Liver (tissue), 9 donors: ENCODE measurements around the gene FNIP1. TPM values are rescaled to one million over a fixed set of nuclear protein-coding genes. Genes with fewer than 3 reads are reported as not detected.

Source experiments
- DNase-seq: peaks from one replicate; pipeline ENCODE4 v3.0.0-alpha.2; 2017; ENCODE audit warnings: low spot score
- H3K27ac ChIP-seq, 2 donors: one replicate each; pipeline ENCODE4 v1.7.0; 2013; ENCODE audit warnings: inconsistent platforms in 2 of 2, low read length in 2 of 2, control low read depth in 1 of 2, low read depth in 1 of 2, mild to moderate bottlenecking in 1 of 2
- H3K27me3 ChIP-seq, 4 donors: one replicate each; pipeline versions ENCODE4 v1.6.1 to v1.7.0; 2013; ENCODE audit warnings: low read length in 3 of 4, inconsistent platforms in 1 of 4, mild to moderate bottlenecking in 1 of 4, moderate library complexity in 1 of 4; ENCODE audit not compliant: control insufficient read depth in 4 of 4, insufficient read depth in 4 of 4
- H3K36me3 ChIP-seq, 4 donors: one replicate each; pipeline versions ENCODE4 v1.6.1 to v1.7.0; 2013; ENCODE audit warnings: low read length in 3 of 4, mild to moderate bottlenecking in 3 of 4, low read depth in 1 of 4, moderate library complexity in 1 of 4; ENCODE audit not compliant: control insufficient read depth in 4 of 4, insufficient read depth in 3 of 4
- H3K4me1 ChIP-seq, 4 donors: one replicate each; pipeline versions ENCODE4 v1.6.1 to v1.7.0; 2013; ENCODE audit warnings: low read length in 3 of 4, mild to moderate bottlenecking in 3 of 4, moderate library complexity in 1 of 4; ENCODE audit not compliant: control insufficient read depth in 4 of 4, insufficient read depth in 4 of 4
- H3K4me3 ChIP-seq, 3 donors: one replicate each; pipeline versions ENCODE4 v1.6.1 to v1.7.0; 2013; ENCODE audit warnings: low read length in 3 of 3, control low read depth in 1 of 3, low read depth in 1 of 3, mild to moderate bottlenecking in 1 of 3
- H3K9ac ChIP-seq, 2 donors: one replicate each; pipeline ENCODE4 v1.7.0; 2013; ENCODE audit warnings: low read length in 2 of 2, mild to moderate bottlenecking in 2 of 2, moderate library complexity in 2 of 2, control low read depth in 1 of 2, low read depth in 1 of 2
- H3K9me3 ChIP-seq, 4 donors: one replicate each; pipeline versions ENCODE4 v1.6.1 to v1.7.0; 2013; ENCODE audit warnings: low read length in 3 of 4; ENCODE audit not compliant: control insufficient read depth in 4 of 4
- ATF3 ChIP-seq: IDR thresholded peaks from 2 replicates; pipeline ENCODE4 v1.6.1; 2016; ENCODE audit warnings: antibody characterized with exemption
- CTCF ChIP-seq: fragments of 150-350 bp; IDR thresholded peaks from 2 replicates; pipeline ENCODE4 v1.5.1; 2017; ENCODE audit warnings: improper control_type of control experiment, low read depth, low read length; ENCODE audit not compliant: missing input control
- EGR1 ChIP-seq, 2 donors: IDR thresholded peaks; 2 replicates each; pipeline ENCODE4 v1.6.1; 2016 to 2018; ENCODE audit warnings: antibody characterized with exemption in 2 of 2, low read depth in 2 of 2
- FOXA1 ChIP-seq: IDR thresholded peaks from 2 replicates; pipeline ENCODE4 v1.6.1; 2016; ENCODE audit warnings: antibody characterized with exemption
- FOXA2 ChIP-seq: IDR thresholded peaks from 2 replicates; pipeline ENCODE4 v1.6.1; 2016; ENCODE audit warnings: antibody characterized with exemption
- GABPA ChIP-seq, 2 donors: IDR thresholded peaks in 1 of 2; conservative IDR thresholded peaks in 1 of 2; 2 replicates each; pipeline ENCODE4 v1.6.1; 2016; ENCODE audit warnings: antibody characterized with exemption in 2 of 2, mild to moderate bottlenecking in 1 of 2, moderate library complexity in 1 of 2
- HNF4A ChIP-seq, 2 donors: conservative IDR thresholded peaks; 2 replicates each; pipeline ENCODE4 v1.6.1; 2016; ENCODE audit warnings: antibody characterized with exemption in 2 of 2, mild to moderate bottlenecking in 2 of 2
- HNF4G ChIP-seq: IDR thresholded peaks from 2 replicates; pipeline ENCODE4 v1.6.1; 2016; ENCODE audit warnings: antibody characterized with exemption
- JUND ChIP-seq, 2 donors: IDR thresholded peaks; 2 replicates each; pipeline ENCODE4 v1.6.1; 2016; ENCODE audit warnings: antibody characterized with exemption in 2 of 2
- MAX ChIP-seq: IDR thresholded peaks from 2 replicates; pipeline ENCODE4 v1.6.1; 2016; ENCODE audit warnings: antibody characterized with exemption
- NR2F2 ChIP-seq: IDR thresholded peaks from 2 replicates; pipeline ENCODE4 v1.6.1; 2016; ENCODE audit warnings: antibody characterized with exemption
- RAD21 ChIP-seq, 2 donors: IDR thresholded peaks; 2 replicates each; pipeline ENCODE4 v1.6.1; 2016; ENCODE audit warnings: antibody characterized with exemption in 2 of 2, mild to moderate bottlenecking in 2 of 2
- REST ChIP-seq: IDR thresholded peaks from 2 replicates; pipeline ENCODE4 v1.6.1; 2016; ENCODE audit warnings: antibody characterized with exemption, mild to moderate bottlenecking
- SP1 ChIP-seq: IDR thresholded peaks from 2 replicates; pipeline ENCODE4 v1.6.1; 2018; ENCODE audit warnings: antibody characterized with exemption, mild to moderate bottlenecking
- TAF1 ChIP-seq: conservative IDR thresholded peaks from 2 replicates; pipeline ENCODE4 v1.6.1; 2016; ENCODE audit warnings: antibody characterized with exemption, mild to moderate bottlenecking
- YY1 ChIP-seq: IDR thresholded peaks from 2 replicates; pipeline ENCODE4 v1.6.1; 2016; ENCODE audit warnings: antibody characterized with exemption, mild to moderate bottlenecking
- ZBTB33 ChIP-seq: IDR thresholded peaks from 2 replicates; pipeline ENCODE4 v1.6.1; 2016; ENCODE audit warnings: antibody characterized with exemption
- WGBS: extraction: QIAGEN DNeasy Blood & Tissue Kit; methylation state at CpG from one replicate; pipeline ENCODE4 v1.1.7; 2013; 5-methylcytosine and 5-hydroxymethylcytosine counted together
- polyA plus RNA-seq, 2 donors: library from polyadenylated mRNA; stranded (reverse) in 1 of 2; unstranded in 1 of 2; fragments of 200-250 nt in 1 of 2; fragments of >200 nt in 1 of 2; fragmentation: Nextera tagmentation in 1 of 2; extraction: Ambion mirVana in 1 of 2; gene quantifications; one replicate each; pipeline versions ENCODE4 v1.2.1 to v1.2.3, GENCODE V29; 2013 to 2015
- total RNA-seq, 2 donors: library from RNA; depleted of rRNA; stranded (reverse); fragments of >200 nt; gene quantifications; one replicate each; pipeline ENCODE4 v1.2.3, GENCODE V29; 2014
- donor health status: healthy.
- donor health status: healthy.
- donor health status: healthy.
- donor health status: healthy.
- donor health status: healthy.

The FNIP1 gene
- total and polyA plus RNA-seq, 4 donors: 3.7 to 34.0 (median 13.8) TPM

- TF ChIP-seq SP1 (no peak), TAF1 (no peak), HNF4A (conservative IDR thresholded peaks at IDR 0.05) (no peak), EGR1 (IDR thresholded peaks at IDR 0.05; ENCODE audit: low read depth in 2 of 2) (no peak), FOXA2 (no peak), FOXA1 (no peak), GABPA (IDR thresholded peaks at IDR 0.05 in 1 of 2, conservative IDR thresholded peaks at IDR 0.05 in 1 of 2) (no peak), REST (no peak), ZBTB33 (no peak), CTCF (no peak), ATF3 (no peak), YY1 (no peak), HNF4G (no peak), NR2F2 (no peak), RAD21 (IDR thresholded peaks at IDR 0.05) (no peak)
- no peak overlapping the region for H3K27ac ChIP-seq
Measured at GRCh38 chr5:131641494-131641893, 155.3 kb downstream of the FNIP1 start.

GRCh38 chr5:131640043-131640856 is 156.6 kb downstream of the FNIP1 start:
- Histone ChIP-seq H3K4me3 (no peak overlapping the region), H3K9ac (no peak overlapping the region), H3K36me3 (peaks cover 1 to 10% (median 4%) of the 10 kb centered on the region in 4 donors), H3K27ac (no peak overlapping the region), H3K27me3 (no peaks in the 10 kb centered on the region), H3K9me3 (no peaks in the 10 kb centered on the region), H3K4me1 (peaks cover 0 to 6% (median 3%) of the 10 kb centered on the region in 4 donors)
- WGBS: 75% methylated on average over 5 of the region's 5 CpGs
- no peak for DNase-seq
- no peak for TF ChIP-seq JUND (IDR thresholded peaks at IDR 0.05)
- no peak for TF ChIP-seq MAX
- TF ChIP-seq CTCF: no peak
- no peak for TF ChIP-seq ZBTB33
- TF ChIP-seq NR2F2: no peak
- TF ChIP-seq EGR1 (IDR thresholded peaks at IDR 0.05; ENCODE audit: low read depth in 2 of 2): no peak
- TF ChIP-seq YY1: no peak
- TF ChIP-seq HNF4G: no peak
- no peak for TF ChIP-seq SP1
- TF ChIP-seq FOXA2: no peak

More at GRCh38 chr5:131641494-131641893, 155.3 kb downstream of the FNIP1 start:
- Histone ChIP-seq H3K9me3 (no peaks in the 10 kb centered on the region), H3K27me3 (no peaks in the 10 kb centered on the region), H3K36me3 (peaks cover 1 to 19% (median 4%) of the 10 kb centered on the region in 4 donors), H3K4me1 (peaks cover 0 to 5% (median under 1%) of the 10 kb centered on the region in 4 donors), H3K9ac (no peak overlapping the region), H3K4me3 (no peak overlapping the region)
- WGBS: 96% methylated on average over 1 of the region's 1 CpG
- no peak for DNase-seq
